Measurements from ENCODE around the gene MUC4. TPM values are rescaled to one million over a fixed set of nuclear protein-coding genes. Genes with fewer than 3 reads are reported as not detected.
"Not testable (repeated sequence)": the region's sequence is repeated elsewhere in the genome, so short reads cannot be mapped to it uniquely, and the experiment has no call there.

Gene MUC4
- total and polyA plus RNA-seq, 4 donors = not detected

DNA sequence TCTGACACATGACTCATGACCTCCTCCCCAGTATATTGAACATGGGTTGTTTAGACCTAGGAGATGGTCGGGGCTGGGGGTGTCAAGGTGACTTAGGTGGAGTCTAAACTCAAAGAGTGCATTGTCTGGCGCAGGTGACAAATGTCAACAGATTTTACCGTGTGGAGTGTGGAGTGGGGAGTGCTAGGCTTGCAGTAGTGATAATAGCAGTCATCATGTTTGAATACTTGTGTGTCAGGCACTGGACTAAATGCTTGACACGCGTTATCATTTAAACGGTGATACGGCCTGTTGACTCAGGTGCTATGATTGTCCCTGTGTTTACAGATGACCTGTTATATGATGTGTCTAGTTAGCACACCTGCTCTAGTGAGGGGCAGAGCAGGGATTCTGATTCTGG lies 60.2 kb downstream of the MUC4 start:
- 79% methylated on average over 7 of the region's 7 CpGs for WGBS
- Histone ChIP-seq H3K9me3 (ENCODE audit: control insufficient read depth in 4 of 4, low read length in 3 of 4) (no peaks in the 10 kb centered on the region), H3K27me3 (ENCODE audit: control insufficient read depth in 4 of 4, insufficient read depth in 4 of 4, low read length in 3 of 4) (no peaks in the 10 kb centered on the region), H3K36me3 (ENCODE audit: control insufficient read depth in 4 of 4, insufficient read depth in 3 of 4, low read depth in 1 of 4, low read length in 3 of 4) (no peaks in the 10 kb centered on the region), H3K4me3 (ENCODE audit: low read depth in 1 of 3, low read length in 3 of 3) (no peak overlapping the region), H3K27ac (ENCODE audit: low read depth in 1 of 2, low read length in 2 of 2) (no peak overlapping the region), H3K9ac (ENCODE audit: low read depth in 1 of 2, low read length in 2 of 2) (no peak overlapping the region), H3K4me1 (ENCODE audit: control insufficient read depth in 4 of 4, insufficient read depth in 4 of 4, low read length in 3 of 4) (peaks cover 0 to 3% (median under 1%) of the 10 kb centered on the region in 4 donors)
- no peak for TF ChIP-seq HNF4A (conservative IDR thresholded peaks at IDR 0.05)
- TF ChIP-seq, protein P1, sequence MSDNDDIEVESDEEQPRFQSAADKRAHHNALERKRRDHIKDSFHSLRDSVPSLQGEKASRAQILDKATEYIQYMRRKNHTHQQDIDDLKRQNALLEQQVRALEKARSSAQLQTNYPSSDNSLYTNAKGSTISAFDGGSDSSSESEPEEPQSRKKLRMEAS (IDR thresholded peaks at IDR 0.05) = no peak
- TF ChIP-seq CTCF (IDR thresholded peaks at IDR 0.05; ENCODE audit: low read depth, low read length, missing input control) = no peak
- TF ChIP-seq ATF3 (IDR thresholded peaks at IDR 0.05) = no peak
- TF ChIP-seq EGR1 (IDR thresholded peaks at IDR 0.05; ENCODE audit: low read depth in 2 of 2) = no peak
- TF ChIP-seq, protein P2, sequence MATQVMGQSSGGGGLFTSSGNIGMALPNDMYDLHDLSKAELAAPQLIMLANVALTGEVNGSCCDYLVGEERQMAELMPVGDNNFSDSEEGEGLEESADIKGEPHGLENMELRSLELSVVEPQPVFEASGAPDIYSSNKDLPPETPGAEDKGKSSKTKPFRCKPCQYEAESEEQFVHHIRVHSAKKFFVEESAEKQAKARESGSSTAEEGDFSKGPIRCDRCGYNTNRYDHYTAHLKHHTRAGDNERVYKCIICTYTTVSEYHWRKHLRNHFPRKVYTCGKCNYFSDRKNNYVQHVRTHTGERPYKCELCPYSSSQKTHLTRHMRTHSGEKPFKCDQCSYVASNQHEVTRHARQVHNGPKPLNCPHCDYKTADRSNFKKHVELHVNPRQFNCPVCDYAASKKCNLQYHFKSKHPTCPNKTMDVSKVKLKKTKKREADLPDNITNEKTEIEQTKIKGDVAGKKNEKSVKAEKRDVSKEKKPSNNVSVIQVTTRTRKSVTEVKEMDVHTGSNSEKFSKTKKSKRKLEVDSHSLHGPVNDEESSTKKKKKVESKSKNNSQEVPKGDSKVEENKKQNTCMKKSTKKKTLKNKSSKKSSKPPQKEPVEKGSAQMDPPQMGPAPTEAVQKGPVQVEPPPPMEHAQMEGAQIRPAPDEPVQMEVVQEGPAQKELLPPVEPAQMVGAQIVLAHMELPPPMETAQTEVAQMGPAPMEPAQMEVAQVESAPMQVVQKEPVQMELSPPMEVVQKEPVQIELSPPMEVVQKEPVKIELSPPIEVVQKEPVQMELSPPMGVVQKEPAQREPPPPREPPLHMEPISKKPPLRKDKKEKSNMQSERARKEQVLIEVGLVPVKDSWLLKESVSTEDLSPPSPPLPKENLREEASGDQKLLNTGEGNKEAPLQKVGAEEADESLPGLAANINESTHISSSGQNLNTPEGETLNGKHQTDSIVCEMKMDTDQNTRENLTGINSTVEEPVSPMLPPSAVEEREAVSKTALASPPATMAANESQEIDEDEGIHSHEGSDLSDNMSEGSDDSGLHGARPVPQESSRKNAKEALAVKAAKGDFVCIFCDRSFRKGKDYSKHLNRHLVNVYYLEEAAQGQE (IDR thresholded peaks at IDR 0.05) = no peak
- DNase-seq (ENCODE audit: low spot score) = no peak

DNA sequence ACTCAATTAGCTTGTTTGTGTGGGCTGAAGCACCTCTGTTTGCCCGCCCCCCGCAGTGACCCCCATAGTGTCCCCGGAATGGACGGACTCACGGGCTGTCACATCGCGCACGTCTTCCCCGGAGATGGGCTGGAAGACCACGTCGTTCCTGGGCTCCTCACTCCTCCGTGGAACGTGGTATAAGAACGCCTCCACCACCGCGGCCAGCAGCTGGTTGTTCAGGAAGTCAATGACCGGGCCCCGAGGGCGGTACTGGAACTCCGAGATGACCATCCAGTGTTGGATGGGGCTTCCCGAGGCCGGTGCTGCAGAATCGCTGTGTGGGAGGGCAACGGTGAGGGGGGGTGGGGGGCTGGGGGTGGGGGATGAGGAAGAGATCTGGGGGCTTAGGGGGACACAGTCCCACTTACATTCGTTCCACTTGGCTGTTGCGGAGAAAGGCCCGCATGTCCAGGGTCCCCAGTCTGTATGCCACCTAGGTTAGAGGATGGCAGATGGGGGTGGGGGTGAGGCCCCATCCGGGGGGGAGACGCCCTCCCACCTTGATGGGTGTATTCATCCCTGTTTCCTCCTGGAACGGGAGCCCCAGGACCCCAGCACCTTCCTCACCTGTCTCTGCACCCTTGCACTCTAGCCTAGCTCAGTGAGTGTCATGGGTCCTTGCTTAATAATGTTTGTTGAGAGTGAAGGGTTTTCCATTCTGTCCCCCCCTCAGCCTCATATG lies 60.8 kb downstream of the MUC4 start:
- H3K4me3 ChIP-seq (ENCODE audit: low read depth in 1 of 3, low read length in 3 of 3) = no peak overlapping the region

GRCh38 chr3:195749101-195749500 lies 62.6 kb downstream of the MUC4 start:
- H3K27me3 ChIP-seq (ENCODE audit: control insufficient read depth in 4 of 4, insufficient read depth in 4 of 4, low read length in 3 of 4); H3K4me3 ChIP-seq (ENCODE audit: low read depth in 1 of 3, low read length in 3 of 3); H3K27ac ChIP-seq (ENCODE audit: low read depth in 1 of 2, low read length in 2 of 2); DNase-seq (ENCODE audit: low spot score); H3K4me1 ChIP-seq (ENCODE audit: control insufficient read depth in 4 of 4, insufficient read depth in 4 of 4, low read length in 3 of 4); H3K9me3 ChIP-seq (ENCODE audit: control insufficient read depth in 4 of 4, low read length in 3 of 4); H3K36me3 ChIP-seq (ENCODE audit: control insufficient read depth in 4 of 4, insufficient read depth in 3 of 4, low read depth in 1 of 4, low read length in 3 of 4); H3K9ac ChIP-seq (ENCODE audit: low read depth in 1 of 2, low read length in 2 of 2): not testable (repeated sequence)
- WGBS = 88% methylated on average over 5 of the region's 5 CpGs

More for the DNA sequence above, 60.8 kb downstream of the MUC4 start:
- WGBS = 89% methylated on average over 30 of the region's 30 CpGs
- Histone ChIP-seq H3K36me3 (ENCODE audit: control insufficient read depth in 4 of 4, insufficient read depth in 3 of 4, low read depth in 1 of 4, low read length in 3 of 4) (no peaks in the 10 kb centered on the region), H3K4me1 (ENCODE audit: control insufficient read depth in 4 of 4, insufficient read depth in 4 of 4, low read length in 3 of 4) (peaks cover 0 to 1% (median 0%) of the 10 kb centered on the region in 4 donors), H3K9ac (ENCODE audit: low read depth in 1 of 2, low read length in 2 of 2) (no peak overlapping the region), H3K9me3 (ENCODE audit: control insufficient read depth in 4 of 4, low read length in 3 of 4) (no peaks in the 10 kb centered on the region), H3K27me3 (ENCODE audit: control insufficient read depth in 4 of 4, insufficient read depth in 4 of 4, low read length in 3 of 4) (no peaks in the 10 kb centered on the region), H3K27ac (ENCODE audit: low read depth in 1 of 2, low read length in 2 of 2) (no peak overlapping the region)
- DNase-seq (ENCODE audit: low spot score) = no peak
- no peak for TF ChIP-seq GABPA (IDR thresholded peaks at IDR 0.05 in 1 of 2, conservative IDR thresholded peaks at IDR 0.05 in 1 of 2)

All from liver (tissue), 9 donors.